Nephron progenitor cell (in vitro differentiated cells): ENCODE data around the gene BOC.

Experiments
- DNase-seq: peaks from one replicate; pipeline ENCODE4 v3.0.0; 2021
- H3K27ac Mint-ChIP-seq: 2 replicates; pipeline ENCODE4 v1.8.0; 2021; ENCODE audit warnings: mild to moderate bottlenecking, moderate library complexity, mixed read lengths
- H3K27me3 Mint-ChIP-seq: 2 replicates; pipeline ENCODE4 v1.8.0; 2021; ENCODE audit warnings: mild to moderate bottlenecking, low read depth, mixed read lengths; ENCODE audit not compliant: poor library complexity
- H3K36me3 Mint-ChIP-seq: 2 replicates; pipeline ENCODE4 v1.8.0; 2021; ENCODE audit warnings: low read depth, mixed read lengths
- H3K4me1 Mint-ChIP-seq: 2 replicates; pipeline ENCODE4 v1.8.0; 2021; ENCODE audit warnings: mixed read lengths
- H3K4me3 Mint-ChIP-seq: 2 replicates; pipeline ENCODE4 v1.8.0; 2021; ENCODE audit warnings: mild to moderate bottlenecking, moderate library complexity, mixed read lengths
- H3K9me3 Mint-ChIP-seq: 2 replicates; pipeline ENCODE4 v1.8.0; 2021; ENCODE audit warnings: mild to moderate bottlenecking, moderate library complexity, mixed read lengths
- CTCF ChIP-seq: fragments of 200-600 bp; sonication (generic); IDR thresholded peaks from 2 replicates; pipeline ENCODE4 v1.5.0; 2021; ENCODE audit warnings: antibody characterized with exemption

Gene BOC

GRCh38 chr3:113276751-113277080 lies 65.4 kb downstream of the BOC start:
- DNase-seq, result no peak
- TF ChIP-seq CTCF, result no peak
- Mint-ChIP-seq H3K9me3 (no peaks in the 10 kb centered on the region), H3K4me3 (no peak overlapping the region), H3K4me1 (peaks cover 71% of the 10 kb centered on the region), H3K27ac (peak overlapping the region; percentile 81), H3K36me3 (peaks cover 98% of the 10 kb centered on the region), H3K27me3 (no peaks in the 10 kb centered on the region)

GRCh38 chr3:113277414-113277813 lies 66.1 kb downstream of the BOC start:
- no peak overlapping the region for H3K4me3 Mint-ChIP-seq
- TF ChIP-seq CTCF, result no peak
- H3K4me1 Mint-ChIP-seq, result peaks cover 71% of the 10 kb centered on the region
- no peaks in the 10 kb centered on the region for H3K27me3 Mint-ChIP-seq
- H3K9me3 Mint-ChIP-seq, result no peaks in the 10 kb centered on the region
- H3K27ac Mint-ChIP-seq, result no peak overlapping the region
- no peak for DNase-seq
- peaks cover 98% of the 10 kb centered on the region for H3K36me3 Mint-ChIP-seq

- H3K27me3 Mint-ChIP-seq, result no peaks in the 10 kb centered on the region
- peak overlapping the region; percentile 89 for H3K27ac Mint-ChIP-seq
- TF ChIP-seq CTCF, result no peak
- peaks cover 71% of the 10 kb centered on the region for H3K4me1 Mint-ChIP-seq
- peaks cover 99% of the 10 kb centered on the region for H3K36me3 Mint-ChIP-seq
- no peaks in the 10 kb centered on the region for H3K9me3 Mint-ChIP-seq
- no peak overlapping the region for H3K4me3 Mint-ChIP-seq
- DNase-seq, result no peak
These were observed 66.7 kb downstream of the BOC start for GRCh38 chr3:113277941-113278598.

- H3K27me3 Mint-ChIP-seq, result peaks cover under 1% of the 10 kb centered on the region
- peaks cover 69% of the 10 kb centered on the region for H3K4me1 Mint-ChIP-seq
- H3K27ac Mint-ChIP-seq, result peak overlapping the region; percentile 89
- no peak for DNase-seq
- H3K9me3 Mint-ChIP-seq, result no peaks in the 10 kb centered on the region
- H3K36me3 Mint-ChIP-seq, result peaks cover 99% of the 10 kb centered on the region
- TF ChIP-seq CTCF, result no peak
- H3K4me3 Mint-ChIP-seq, result no peak overlapping the region
These were observed 67.2 kb downstream of the BOC start for GRCh38 chr3:113278599-113278955.

GRCh38 chr3:113279686-113280085 lies 68.3 kb downstream of the BOC start:
- peaks cover 4% of the 10 kb centered on the region for H3K27me3 Mint-ChIP-seq
- peaks cover 99% of the 10 kb centered on the region for H3K36me3 Mint-ChIP-seq
- no peak for DNase-seq
- H3K4me3 Mint-ChIP-seq, result no peak overlapping the region
- H3K4me1 Mint-ChIP-seq, result peaks cover 65% of the 10 kb centered on the region
- peak overlapping the region; percentile 98 for H3K27ac Mint-ChIP-seq
- no peaks in the 10 kb centered on the region for H3K9me3 Mint-ChIP-seq
- TF ChIP-seq CTCF, result no peak

- Mint-ChIP-seq H3K27ac (peak overlapping the region; percentile 98), H3K4me3 (no peak overlapping the region), H3K36me3 (peaks cover 87% of the 10 kb centered on the region), H3K27me3 (peaks cover 4% of the 10 kb centered on the region), H3K9me3 (no peaks in the 10 kb centered on the region), H3K4me1 (peaks cover 64% of the 10 kb centered on the region)
- DNase-seq, result no peak
- no peak for TF ChIP-seq CTCF
These were observed 71.9 kb downstream of the BOC start for GRCh38 chr3:113283306-113283705.
